ENCODE results near the gene U2AF1L4. TPM values are rescaled to one million over a fixed set of nuclear protein-coding genes. Genes with fewer than 3 reads are reported as not detected.
A peak's percentile ranks its signal among the peaks of the same experiment; 100 is the strongest.
"Not testable (repeated sequence)": the region's sequence is repeated elsewhere in the genome, so short reads cannot be mapped to it uniquely, and the experiment has no call there.

The U2AF1L4 gene
- total RNA-seq, 1 experiment from 2014 or later, result 14.3 TPM

GRCh38 chr19:35774274-35775045 is 29.2 kb upstream of the U2AF1L4 start:
- CTCF ChIA-PET, result no interaction called here
- H3K9me2 ChIP-seq (ENCODE audit: insufficient read depth), result no peaks in the 10 kb centered on the region
- no peak for DNase-seq

GRCh38 chr19:35773020-35773806 is 28.0 kb upstream of the U2AF1L4 start:
- Histone ChIP-seq H3K79me2 (ENCODE audit: low read depth) (no peaks in the 10 kb centered on the region), H3K4me3 (no peak overlapping the region), H3K4me2 (no peak overlapping the region), H3K9me2 (ENCODE audit: insufficient read depth) (no peaks in the 10 kb centered on the region), H3K27ac (no peak overlapping the region), H2AFZ (no peak overlapping the region), H3K36me3 (ENCODE audit: low read depth) (no peaks in the 10 kb centered on the region), H3K27me3 (ENCODE audit: insufficient read depth, low read depth) (no peaks in the 10 kb centered on the region), H3F3A (ENCODE audit: insufficient read depth, low read depth) (peaks cover 22% of the 10 kb centered on the region; the same call in 1 of the 2 replicates), H3K4me1 (replicated peaks; ENCODE audit: insufficient read depth) (no peaks in the 10 kb centered on the region), H3K9me3 (ENCODE audit: insufficient read depth, low read depth) (no peaks in the 10 kb centered on the region), H4K20me1 (ENCODE audit: insufficient read depth) (no peaks in the 10 kb centered on the region)
- intact Hi-C loops (cut with micrococcal nuclease; ENCODE audit: unreplicated experiment), result no loop called here
- no TSS peak for BruUV-seq (replicated peaks)
- ChIA-PET POLR2A (ENCODE audit: unreplicated experiment) (interaction anchor here (0.6 to 0.7 kb wide), 3 partner anchors 33 to 129 kb away, joined by 5 to 26 read pairs (median 11); no protein-coding TSS in a partner anchor), CTCF (no interaction called here)
- peak in 1 of 2 experiments; percentile 51 for DNase-seq
- TF ChIP-seq CTCF (conservative IDR thresholded peaks at IDR 0.05) (no peak), EZH2 (IDR thresholded peaks at IDR 0.05; ENCODE audit: low read depth) (no peak)

More at GRCh38 chr19:35774274-35775045, 29.2 kb upstream of the U2AF1L4 start:
- no peak overlapping the region for H2AFZ ChIP-seq
- intact Hi-C loops (cut with micrococcal nuclease; ENCODE audit: unreplicated experiment), result no loop called here
- H3F3A ChIP-seq (ENCODE audit: insufficient read depth, low read depth), result peaks cover 22% of the 10 kb centered on the region; the same call in 1 of the 2 replicates
- H3K4me1 ChIP-seq (replicated peaks; ENCODE audit: insufficient read depth), result no peaks in the 10 kb centered on the region
- POLR2A ChIA-PET (ENCODE audit: unreplicated experiment), result interaction anchor here (0.7 kb wide), 2 partner anchors 14 to 105 kb away, joined by 14 to 26 read pairs; no protein-coding TSS in a partner anchor
- BruUV-seq (replicated peaks), result no TSS peak
- H3K36me3 ChIP-seq (ENCODE audit: low read depth), result no peaks in the 10 kb centered on the region
- TF ChIP-seq EZH2 (IDR thresholded peaks at IDR 0.05; ENCODE audit: low read depth) (no peak), CTCF (conservative IDR thresholded peaks at IDR 0.05) (no peak)
- no peaks in the 10 kb centered on the region for H3K27me3 ChIP-seq (ENCODE audit: insufficient read depth, low read depth)
- peak overlapping the region; percentile 57; the same call in 1 of the 2 replicates for H3K4me3 ChIP-seq
- no peaks in the 10 kb centered on the region for H3K79me2 ChIP-seq (ENCODE audit: low read depth)
- peak overlapping the region; percentile 35 for H3K4me2 ChIP-seq
- H3K27ac ChIP-seq, result no peak overlapping the region
- H4K20me1 ChIP-seq (ENCODE audit: insufficient read depth), result no peaks in the 10 kb centered on the region
- no peaks in the 10 kb centered on the region for H3K9me3 ChIP-seq (ENCODE audit: insufficient read depth, low read depth)

GRCh38 chr19:35772362-35772761 is 27.1 kb upstream of the U2AF1L4 start:
- intact Hi-C loops (cut with micrococcal nuclease; ENCODE audit: unreplicated experiment); CTCF ChIA-PET; POLR2A ChIA-PET (ENCODE audit: unreplicated experiment): not testable (repeated sequence)

More at GRCh38 chr19:35772362-35772761, 27.1 kb upstream of the U2AF1L4 start:
- not testable (repeated sequence) for H3K4me2 ChIP-seq; H3K4me3 ChIP-seq; H3K27me3 ChIP-seq (ENCODE audit: insufficient read depth, low read depth); H3K36me3 ChIP-seq (ENCODE audit: low read depth); H4K20me1 ChIP-seq (ENCODE audit: insufficient read depth); H3K79me2 ChIP-seq (ENCODE audit: low read depth); H3K9me2 ChIP-seq (ENCODE audit: insufficient read depth); H3K4me1 ChIP-seq (replicated peaks; ENCODE audit: insufficient read depth); H3K9me3 ChIP-seq (ENCODE audit: insufficient read depth, low read depth); H2AFZ ChIP-seq; DNase-seq; BruUV-seq (replicated peaks); H3K27ac ChIP-seq
- peaks cover 22% of the 10 kb centered on the region; the same call in 1 of the 2 replicates for H3F3A ChIP-seq (ENCODE audit: insufficient read depth, low read depth)
